Measurements from ENCODE around the gene NDOR1.

NDOR1 gene

GRCh38 chr9:137192448-137192780 lies 13.1 kb upstream of the NDOR1 start:
- no peak overlapping the region for H3K27ac ChIP-seq
- no peak overlapping the region for H3K4me3 ChIP-seq

DNA sequence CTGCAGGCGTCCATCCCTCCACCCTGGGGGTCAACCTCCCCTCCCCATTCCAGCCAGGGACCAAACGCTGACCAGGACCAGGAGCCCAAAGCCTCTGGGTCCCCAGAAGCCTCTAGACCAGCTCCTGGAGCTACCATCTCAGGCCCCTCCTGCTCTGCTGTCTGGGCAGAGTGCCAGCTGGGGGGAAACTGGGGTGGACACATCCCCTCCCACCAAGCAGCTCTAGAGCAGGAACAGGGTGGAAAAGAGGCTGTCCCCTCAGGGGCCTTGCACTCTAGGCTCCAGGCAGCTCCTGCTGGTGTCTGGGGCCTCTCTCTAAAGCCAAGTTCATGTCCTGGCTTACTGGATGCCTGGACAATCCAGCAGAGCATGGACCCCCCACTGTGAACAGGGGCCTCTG lies 12.6 kb upstream of the NDOR1 start:
- Histone ChIP-seq H3K27ac (no peak overlapping the region), H3K4me3 (no peak overlapping the region)

DNA sequence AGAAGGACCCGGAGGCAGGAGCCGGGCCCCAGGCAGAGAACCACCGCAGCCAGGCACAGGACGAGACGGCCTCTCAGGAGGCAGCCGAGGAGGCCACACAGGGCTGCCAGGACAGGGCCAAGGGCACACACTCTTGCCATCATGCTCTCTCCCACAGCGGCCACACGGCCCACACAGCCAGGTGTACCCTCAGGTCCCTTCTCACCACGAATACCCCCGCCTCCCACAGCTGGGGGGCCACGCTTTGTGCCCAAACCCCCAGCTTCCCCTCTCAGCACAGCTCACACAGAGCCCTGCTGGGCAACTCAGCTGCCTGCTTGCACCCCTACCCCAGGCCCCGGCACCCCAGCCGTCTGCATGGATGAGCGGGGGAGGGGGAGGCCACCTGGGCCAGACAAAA lies 11.7 kb upstream of the NDOR1 start:
- Histone ChIP-seq H3K27ac (peak overlapping the region in 2 of 21 experiments; percentile 40 to 72), H3K4me3 (no peak overlapping the region)

DNA sequence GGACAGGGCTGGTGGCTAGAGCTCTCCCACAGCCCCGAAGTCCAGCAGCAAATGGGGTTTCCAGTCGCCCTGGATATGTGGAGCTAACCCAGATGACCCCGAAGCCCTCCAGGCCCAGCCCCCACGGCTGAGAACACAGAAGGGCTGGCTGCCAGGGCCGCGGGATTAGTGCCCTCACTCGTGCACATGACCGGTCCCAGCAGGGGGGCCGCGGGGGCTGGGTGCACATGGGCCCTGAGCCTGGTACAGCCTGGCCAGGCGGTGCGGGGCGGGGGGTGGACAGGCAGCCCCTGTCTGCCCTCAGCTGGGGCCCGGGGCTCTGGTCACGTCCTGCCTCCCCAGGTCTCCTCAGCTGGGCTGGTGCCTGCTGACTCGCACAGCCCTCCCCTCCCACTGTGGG lies 11.1 kb upstream of the NDOR1 start:
- H3K4me3 ChIP-seq = no peak overlapping the region
- H3K27ac ChIP-seq = peak overlapping the region in 9 of 21 experiments; percentile 1 to 72 (median 36)

DNA sequence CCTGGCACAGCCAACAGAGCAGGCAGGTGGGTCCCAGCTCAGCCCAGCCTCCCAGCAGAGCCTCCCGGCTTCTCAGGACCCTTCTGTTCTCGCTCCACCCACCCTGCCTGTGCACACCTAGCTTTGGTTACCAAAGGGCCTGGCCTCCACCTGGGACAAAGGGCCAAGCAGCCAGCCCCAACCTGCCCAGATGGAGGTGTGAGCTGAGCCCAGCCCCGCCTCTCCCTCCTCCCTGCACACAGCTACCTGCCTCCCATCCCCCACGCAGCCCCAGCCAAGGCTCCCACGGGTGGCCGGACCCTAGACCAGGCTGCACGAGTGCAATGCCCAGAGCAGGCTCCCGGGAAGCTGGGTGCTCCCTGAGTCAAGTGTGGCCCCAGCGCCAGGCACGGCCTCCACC lies 10.6 kb upstream of the NDOR1 start:
- Histone ChIP-seq H3K4me3 (peak overlapping the region in 1 of 7 experiments; percentile 16), H3K27ac (peak overlapping the region in 10 of 21 experiments; percentile 1 to 72 (median 49))

DNA sequence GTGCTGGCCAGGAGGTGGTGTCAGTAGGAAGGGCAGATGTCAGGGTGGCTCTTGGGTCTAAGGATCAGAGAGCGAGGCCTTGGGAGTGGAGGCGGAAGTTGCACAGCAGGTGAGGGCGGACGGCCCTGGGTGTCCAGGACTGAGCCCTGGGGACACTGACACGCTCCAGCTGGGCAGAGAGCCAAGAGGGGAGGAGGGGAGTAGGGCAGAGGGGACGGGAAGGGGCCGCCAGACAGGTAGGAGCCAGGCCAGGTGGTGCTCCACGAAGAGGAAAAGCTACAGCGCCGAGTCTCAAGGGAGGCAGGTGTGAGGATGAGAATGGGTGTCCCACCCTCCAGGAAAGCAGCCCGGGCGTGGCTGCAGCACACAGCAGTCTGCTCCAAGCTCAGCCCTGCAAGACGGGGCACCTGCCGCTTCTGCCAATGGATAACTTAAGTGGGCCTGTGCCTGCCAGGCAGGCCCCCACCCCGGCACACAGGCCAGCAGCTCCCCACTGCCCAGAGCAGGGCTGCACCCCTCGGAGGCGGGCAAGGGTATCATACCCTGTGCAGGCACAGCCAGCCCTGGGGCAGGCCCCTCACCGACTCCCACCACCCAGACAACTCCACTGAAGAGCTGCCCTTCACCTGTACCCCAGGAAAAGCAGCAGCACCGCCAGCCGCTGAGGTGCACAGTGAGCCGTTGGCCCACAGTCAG lies 9.8 kb upstream of the NDOR1 start:
- H3K4me3 ChIP-seq = peak overlapping the region in 1 of 7 experiments; percentile 16
- peak overlapping the region in 9 of 21 experiments; percentile 1 to 72 (median 50) for H3K27ac ChIP-seq

DNA sequence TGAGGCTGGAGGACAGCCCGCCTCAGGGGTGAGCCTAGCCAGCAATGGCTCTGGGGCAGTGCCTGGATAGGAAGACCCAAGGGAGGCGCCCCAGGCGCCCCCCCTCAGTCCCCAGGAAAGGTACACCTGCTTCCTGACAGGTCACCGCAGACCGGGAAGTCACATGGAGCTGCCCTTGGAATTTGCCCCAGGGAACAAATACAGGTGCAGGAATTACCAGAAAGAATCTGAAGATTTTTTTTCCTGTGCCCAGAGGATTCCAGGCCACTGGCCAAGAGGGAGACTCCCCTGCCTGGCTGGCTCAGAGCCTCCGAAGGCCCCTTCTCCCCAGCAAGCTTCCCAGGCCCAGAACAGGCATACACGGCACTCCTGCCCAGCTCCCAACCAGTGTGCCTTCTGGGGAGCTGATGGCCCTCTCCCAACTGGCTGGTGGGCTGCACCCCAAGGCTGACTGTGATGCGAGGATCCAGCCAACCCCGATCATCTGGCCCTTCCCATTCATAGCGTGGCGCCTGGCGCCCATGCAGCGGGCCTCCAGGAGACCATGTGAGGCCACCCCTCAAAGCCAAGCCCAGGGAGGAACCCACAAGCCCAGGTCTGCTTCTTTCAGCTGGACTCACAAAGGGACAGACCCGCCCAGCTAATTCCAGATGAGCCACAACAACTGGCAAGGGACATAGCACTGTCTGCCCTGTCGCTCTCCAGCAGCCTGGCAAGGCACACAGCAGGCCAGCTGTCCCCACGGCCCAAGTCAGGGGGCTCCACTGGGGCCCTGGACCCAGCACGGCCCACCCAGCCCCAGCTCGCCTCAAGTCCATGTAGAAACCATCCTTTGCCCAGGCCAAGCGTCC lies 7.2 kb upstream of the NDOR1 start:
- Histone ChIP-seq H3K4me3 (no peak overlapping the region), H3K27ac (peak overlapping the region in 1 of 21 experiments; percentile 17)

- H3K27ac ChIP-seq = peak overlapping the region in 5 of 21 experiments; percentile 11 to 51 (median 39)
Measured at GRCh38 chr9:137198902-137199283, 6.6 kb upstream of the NDOR1 start.

GRCh38 chr9:137199411-137200121 lies 5.9 kb upstream of the NDOR1 start:
- Histone ChIP-seq H3K4me3 (peak overlapping the region; percentile 9 to 71 (median 27)), H3K27ac (peak overlapping the region in 7 of 21 experiments; percentile 7 to 65 (median 39))

More at GRCh38 chr9:137198902-137199283, 6.6 kb upstream of the NDOR1 start:
- H3K4me3 ChIP-seq = no peak overlapping the region

DNA sequence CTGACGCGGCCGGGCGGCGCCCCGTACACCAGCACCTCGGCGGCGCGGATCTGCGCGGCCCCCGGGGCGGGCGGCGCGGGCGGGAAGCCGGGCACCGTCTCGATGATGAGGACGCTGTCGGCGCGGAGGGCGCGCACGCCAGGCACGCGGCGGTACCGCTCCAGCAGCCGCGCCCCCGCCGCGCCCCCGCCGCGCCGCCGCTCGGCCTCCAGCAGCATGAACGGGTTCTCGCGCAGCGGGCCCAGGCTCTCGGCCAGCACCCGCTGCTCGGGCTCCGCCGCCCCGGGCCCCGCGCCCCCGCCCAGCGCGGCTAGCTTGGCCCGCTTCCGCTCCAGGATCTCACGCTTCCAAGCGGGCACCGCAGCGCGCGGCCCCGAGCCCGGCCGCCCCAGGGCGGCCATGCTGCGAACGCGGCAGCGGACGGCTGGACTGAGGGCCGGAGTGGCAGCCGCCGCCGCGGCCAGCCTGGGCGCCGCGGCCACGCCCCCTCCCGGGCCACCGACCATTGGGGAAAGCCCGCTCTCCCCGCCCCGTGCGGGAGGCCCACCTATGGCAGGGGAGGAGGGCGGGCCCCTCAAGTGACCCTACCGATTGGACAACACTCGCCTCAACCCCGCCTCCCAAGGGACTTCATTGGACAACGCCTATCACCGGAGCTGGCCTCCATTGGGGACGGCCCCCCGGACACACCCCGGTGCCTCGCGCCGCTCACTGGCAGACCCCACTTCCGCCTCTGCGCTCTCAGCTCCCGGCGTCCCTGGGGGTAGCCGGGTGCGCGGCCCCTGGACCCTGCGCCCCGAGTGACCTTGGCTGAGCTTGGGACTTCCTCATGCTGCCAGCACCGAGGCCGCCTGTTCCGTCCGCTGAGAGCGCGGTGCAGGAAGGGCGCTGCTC lies 4.9 kb upstream of the NDOR1 start, which contains the start of gene TPRN:
TSS of gene TPRN (minus strand) at position 431 of the 894 bp plus-strand sequence. CDS start at position 401, 30 bp downstream.
- peak within 1 kb of the TSS; percentile 45 to 71 (median 58) for H3K4me3 ChIP-seq
- peak within 1 kb of the TSS in 20 of 21 experiments; percentile 61 to 97 (median 82) for H3K27ac ChIP-seq

- peak overlapping the region; percentile 45 to 71 (median 58) for H3K4me3 ChIP-seq
Measured at GRCh38 chr9:137201205-137201868, 4.2 kb upstream of the NDOR1 start.

DNA sequence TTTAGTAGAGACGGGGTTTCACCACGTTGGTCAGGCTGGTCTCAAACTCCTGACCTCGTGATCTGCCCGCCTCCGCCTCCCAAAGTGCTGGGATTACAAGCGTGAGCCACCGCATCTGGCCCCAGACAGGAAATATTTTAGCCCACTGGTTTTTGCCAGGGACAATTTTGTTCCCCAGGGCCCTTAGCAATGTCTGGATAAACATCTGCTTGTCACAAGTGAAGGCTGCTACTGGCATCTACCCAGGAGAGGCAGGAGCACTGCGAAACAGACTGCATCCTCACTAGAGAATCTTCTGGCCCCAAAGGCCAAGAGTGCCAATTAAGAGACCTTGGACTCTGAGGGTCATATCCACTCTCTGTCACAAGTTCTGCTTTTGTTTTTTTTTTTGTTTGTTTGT lies 2.5 kb upstream of the NDOR1 start:
- Histone ChIP-seq H3K4me3 (no peak overlapping the region), H3K27ac (no peak overlapping the region)

More at GRCh38 chr9:137201205-137201868, 4.2 kb upstream of the NDOR1 start:
- H3K27ac ChIP-seq = peak overlapping the region in 20 of 21 experiments; percentile 61 to 97 (median 82)

DNA sequence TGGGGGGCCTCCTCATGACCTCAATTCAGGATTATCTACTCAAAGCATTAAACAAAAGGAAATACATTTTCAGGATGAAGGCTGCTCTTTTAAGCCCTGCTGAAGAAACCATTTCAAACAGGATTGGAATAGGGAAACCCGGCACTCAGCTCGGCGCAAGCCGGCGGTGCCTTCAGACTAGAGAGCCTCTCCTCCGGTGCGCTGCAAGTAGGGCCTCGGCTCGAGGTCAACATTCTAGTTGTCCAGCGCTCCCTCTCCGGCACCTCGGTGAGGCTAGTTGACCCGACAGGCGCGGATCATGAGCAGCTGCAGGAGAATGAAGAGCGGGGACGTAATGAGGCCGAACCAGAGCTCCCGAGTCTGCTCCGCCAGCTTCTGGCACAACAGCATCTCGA lies 772 bp upstream of the NDOR1 start:
- H3K27ac ChIP-seq = peak overlapping the region in 20 of 21 experiments; percentile 80 to 93 (median 86)
- H3K4me3 ChIP-seq = peak overlapping the region; percentile 68 to 99 (median 94)

- H3K27ac ChIP-seq = peak overlapping the region in 1 of 21 experiments; percentile 87
- peak overlapping the region in 3 of 7 experiments; percentile 93 to 99 (median 99) for H3K4me3 ChIP-seq
Measured at GRCh38 chr9:137206602-137207001, 1.1 kb downstream of the NDOR1 start.

DNA sequence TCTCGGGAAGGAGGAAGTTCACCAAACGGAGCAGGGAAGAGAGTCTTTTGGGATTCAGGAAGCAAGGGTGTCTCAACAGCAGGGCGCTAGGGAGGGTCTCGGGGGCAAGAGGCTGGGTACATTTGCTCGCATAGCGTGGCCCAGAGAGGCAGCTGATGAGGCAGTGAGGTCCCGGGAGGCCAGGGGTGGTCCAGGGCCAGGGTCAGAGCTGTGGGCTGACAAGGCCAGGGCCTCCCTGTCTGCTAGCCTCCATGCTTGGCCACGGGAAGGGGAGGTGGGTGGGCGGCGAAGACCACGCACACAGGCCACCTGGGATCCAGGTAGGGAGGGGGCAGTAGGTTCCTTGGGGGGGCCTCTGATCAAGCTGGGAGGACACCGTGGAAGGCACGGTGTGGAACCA lies 6.0 kb downstream of the NDOR1 start:
- H3K4me3 ChIP-seq = no peak overlapping the region
- H3K27ac ChIP-seq = no peak overlapping the region

DNA sequence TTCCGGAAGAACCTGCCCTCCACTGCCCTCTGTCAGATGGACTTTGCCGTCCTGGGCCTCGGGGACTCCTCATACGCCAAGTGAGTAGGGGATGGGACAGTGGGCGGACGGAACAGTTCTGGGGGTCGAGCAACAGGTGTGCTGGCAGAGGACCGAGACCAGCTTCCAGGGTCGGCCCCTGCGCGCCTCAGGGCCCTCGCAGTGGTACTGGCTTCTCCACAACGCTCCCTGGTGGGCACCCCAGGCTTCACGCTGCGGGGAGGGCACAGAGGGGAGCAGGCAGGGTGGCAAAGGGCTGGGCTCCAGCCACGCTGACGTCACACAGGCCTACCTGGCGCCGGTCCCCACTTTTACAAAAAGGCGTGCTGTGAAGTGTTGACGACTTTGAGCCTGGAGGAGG lies 7.0 kb downstream of the NDOR1 start:
- no peak overlapping the region for H3K4me3 ChIP-seq
- H3K27ac ChIP-seq = no peak overlapping the region

GRCh38 chr9:137213160-137214060 lies 7.9 kb downstream of the NDOR1 start:
- Histone ChIP-seq H3K4me3 (no peak overlapping the region), H3K27ac (no peak overlapping the region)

Measured in skin epidermis (tissue), 12 donors.